ENCODE results near the gene COL13A1.

DNA sequence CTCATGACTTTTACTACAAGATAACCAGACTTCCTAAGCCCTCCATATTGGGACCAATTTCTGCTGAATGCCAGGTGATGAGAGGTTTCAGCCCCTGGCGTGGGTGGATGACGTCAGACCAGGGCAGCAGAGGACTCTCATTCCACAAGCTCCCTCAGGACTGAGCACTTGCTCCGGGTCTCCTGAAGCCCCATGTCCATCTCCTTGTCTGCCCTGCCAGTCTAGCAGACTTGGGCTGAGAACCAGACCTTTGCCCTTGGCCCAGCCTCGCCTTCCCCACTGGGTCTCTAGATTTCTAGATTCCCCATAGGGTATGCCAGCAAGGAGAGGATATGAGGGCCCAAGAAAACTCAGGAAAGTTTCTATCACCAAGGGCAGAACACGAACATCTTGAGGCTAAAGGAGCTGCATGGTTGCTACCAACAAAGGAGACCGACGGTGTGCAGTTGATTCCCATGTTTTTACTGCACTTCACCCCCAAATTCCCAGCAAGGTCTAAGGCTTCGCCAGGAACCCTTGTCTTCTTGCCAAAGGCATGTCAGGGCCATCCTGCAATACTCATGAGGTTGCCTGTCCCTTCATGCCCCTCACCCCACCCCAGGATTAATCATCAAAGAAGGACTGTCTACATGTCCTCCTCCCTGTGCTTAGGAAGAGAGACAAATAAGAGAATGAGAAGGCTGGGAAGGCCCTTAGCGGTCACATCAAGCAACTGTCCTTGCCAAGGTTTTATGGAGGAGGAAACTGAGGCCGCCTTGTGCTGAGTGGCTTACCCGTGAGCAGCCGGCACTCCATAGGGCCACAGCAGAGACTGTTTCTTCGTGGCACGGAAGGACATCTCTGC is 154.4 kb downstream of the COL13A1 start:
- TF ChIP-seq, protein P1, sequence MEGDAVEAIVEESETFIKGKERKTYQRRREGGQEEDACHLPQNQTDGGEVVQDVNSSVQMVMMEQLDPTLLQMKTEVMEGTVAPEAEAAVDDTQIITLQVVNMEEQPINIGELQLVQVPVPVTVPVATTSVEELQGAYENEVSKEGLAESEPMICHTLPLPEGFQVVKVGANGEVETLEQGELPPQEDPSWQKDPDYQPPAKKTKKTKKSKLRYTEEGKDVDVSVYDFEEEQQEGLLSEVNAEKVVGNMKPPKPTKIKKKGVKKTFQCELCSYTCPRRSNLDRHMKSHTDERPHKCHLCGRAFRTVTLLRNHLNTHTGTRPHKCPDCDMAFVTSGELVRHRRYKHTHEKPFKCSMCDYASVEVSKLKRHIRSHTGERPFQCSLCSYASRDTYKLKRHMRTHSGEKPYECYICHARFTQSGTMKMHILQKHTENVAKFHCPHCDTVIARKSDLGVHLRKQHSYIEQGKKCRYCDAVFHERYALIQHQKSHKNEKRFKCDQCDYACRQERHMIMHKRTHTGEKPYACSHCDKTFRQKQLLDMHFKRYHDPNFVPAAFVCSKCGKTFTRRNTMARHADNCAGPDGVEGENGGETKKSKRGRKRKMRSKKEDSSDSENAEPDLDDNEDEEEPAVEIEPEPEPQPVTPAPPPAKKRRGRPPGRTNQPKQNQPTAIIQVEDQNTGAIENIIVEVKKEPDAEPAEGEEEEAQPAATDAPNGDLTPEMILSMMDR (IDR thresholded peaks at IDR 0.05): no peak
- TF ChIP-seq POLR2A (IDR thresholded peaks at IDR 0.05): no peak
